HEK293 (cell line): ENCODE results near the gene UCP3.

Experiments
- CTCF ChIA-PET: fragments of 350-600 bp; formaldehyde crosslinking; extraction: SDS; loops from one replicate; lab custom pipeline; 2021; ENCODE audit warnings: antibody characterized with exemption; lab: Yijun Ruan, JAX
- POLR2A ChIA-PET: fragments of 300-600 bp; formaldehyde crosslinking; extraction: SDS; loops from one replicate; lab custom pipeline; 2020; ENCODE audit warnings: antibody characterized with exemption, inconsistent platforms; lab: Yijun Ruan, JAX
- H3K27ac ChIP-seq: fragments of 200-500 bp; sonication (Bioruptor generic); 2 replicates; pipeline ENCODE4 v1.5.1; 2014; ENCODE audit warnings: low read depth, low read length, control low read depth, inconsistent platforms; ENCODE audit errors: extremely low read depth
- H3K36me3 ChIP-seq, 2 experiments: fragments of 200-500 bp in 1 of 2; sonication (Bioruptor generic) in 1 of 2; 1 replicate in 1 of 2; 2 replicates in 1 of 2; pipeline ENCODE4 v1.5.1; 2014 to 2017; ENCODE audit warnings: inconsistent platforms in 2 of 2, low read length in 2 of 2; ENCODE audit not compliant: control insufficient read depth in 2 of 2, insufficient read depth in 1 of 2
- H3K4me1 ChIP-seq: fragments of 200-500 bp; sonication (Bioruptor generic); 2 replicates; pipeline ENCODE4 v1.5.1; 2014; ENCODE audit warnings: mild to moderate bottlenecking, low read length, inconsistent platforms; ENCODE audit not compliant: control insufficient read depth, insufficient read depth
- H3K4me3 ChIP-seq: 2 replicates; pipeline ENCODE4 v1.5.1; 2011; ENCODE audit warnings: low read depth, mild to moderate bottlenecking, control low read depth, low read length, moderate library complexity
- H3K9me3 ChIP-seq: fragments of 200-500 bp; sonication (Bioruptor generic); 2 replicates; pipeline ENCODE4 v1.5.1; 2014; ENCODE audit warnings: low read depth, low read length, inconsistent platforms; ENCODE audit not compliant: control insufficient read depth, insufficient read depth
- FEZF1 ChIP-seq: fragments of 450-650 bp; formaldehyde crosslinking; IDR thresholded peaks from 2 replicates; pipeline ENCODE4 v1.5.1; 2016; ENCODE audit warnings: missing biosample characterization, missing genetic modification characterization
- HOXA7 ChIP-seq: sonication (generic); formaldehyde crosslinking; IDR thresholded peaks from 2 replicates; pipeline ENCODE4 v1.8.1; 2022; ENCODE audit warnings: missing genetic modification reagents, borderline replicate concordance
- MEIS1 ChIP-seq: sonication (generic); formaldehyde crosslinking; IDR thresholded peaks from 2 replicates; pipeline ENCODE4 v1.8.1; 2022; ENCODE audit warnings: missing genetic modification reagents, mild to moderate bottlenecking, borderline replicate concordance
- OSR2 ChIP-seq: fragments of 450-650 bp; formaldehyde crosslinking; IDR thresholded peaks from 2 replicates; pipeline ENCODE4 v1.5.1; 2016; ENCODE audit warnings: missing biosample characterization, missing genetic modification characterization
- PRDM1 ChIP-seq: fragments of 450-650 bp; formaldehyde crosslinking; IDR thresholded peaks from 2 replicates; pipeline ENCODE4; 2016; ENCODE audit warnings: missing biosample characterization, missing genetic modification characterization
- ZFHX2 ChIP-seq: fragments of 450-650 bp; formaldehyde crosslinking; conservative IDR thresholded peaks from 2 replicates; pipeline ENCODE4 v1.5.1; 2016; ENCODE audit warnings: missing biosample characterization, missing genetic modification characterization
- ZFP37 ChIP-seq: fragments of 450-650 bp; formaldehyde crosslinking; IDR thresholded peaks from 2 replicates; pipeline ENCODE4 v1.5.1; 2016; ENCODE audit warnings: missing biosample characterization, missing genetic modification characterization
- ZFP69B ChIP-seq: fragments of 450-650 bp; formaldehyde crosslinking; IDR thresholded peaks from 2 replicates; pipeline ENCODE4 v1.5.1; 2016; ENCODE audit warnings: missing biosample characterization, missing genetic modification characterization
- ZNF10 ChIP-seq: fragments of 450-650 bp; formaldehyde crosslinking; IDR thresholded peaks from 2 replicates; pipeline ENCODE4 v1.5.1; 2017; ENCODE audit warnings: missing biosample characterization, missing genetic modification characterization
- ZNF157 ChIP-seq: fragments of 450-650 bp; formaldehyde crosslinking; IDR thresholded peaks from 2 replicates; pipeline ENCODE4 v1.5.1; 2016; ENCODE audit warnings: missing biosample characterization, missing genetic modification characterization
- ZNF175 ChIP-seq: fragments of 450-650 bp; formaldehyde crosslinking; IDR thresholded peaks from 2 replicates; pipeline ENCODE4 v1.5.1; 2016; ENCODE audit warnings: missing biosample characterization, missing genetic modification characterization
- ZNF19 ChIP-seq: fragments of 450-650 bp; formaldehyde crosslinking; IDR thresholded peaks from 2 replicates; pipeline ENCODE4; 2016; ENCODE audit warnings: missing biosample characterization, missing genetic modification characterization, low read depth
- ZNF2 ChIP-seq: fragments of 450-650 bp; formaldehyde crosslinking; IDR thresholded peaks from 2 replicates; pipeline ENCODE4 v1.5.1; 2016; ENCODE audit warnings: missing biosample characterization, missing genetic modification characterization
- ZNF239 ChIP-seq: fragments of 450-650 bp; formaldehyde crosslinking; IDR thresholded peaks from 2 replicates; pipeline ENCODE4 v1.5.1; 2016; ENCODE audit warnings: missing biosample characterization, missing genetic modification characterization
- ZNF311 ChIP-seq: fragments of 450-650 bp; formaldehyde crosslinking; IDR thresholded peaks from 2 replicates; pipeline ENCODE4 v1.5.1; 2017; ENCODE audit warnings: missing biosample characterization, missing genetic modification characterization, borderline replicate concordance
- ZNF510 ChIP-seq: fragments of 450-650 bp; formaldehyde crosslinking; IDR thresholded peaks from 2 replicates; pipeline ENCODE4 v1.5.1; 2018; ENCODE audit warnings: mild to moderate bottlenecking, missing genetic modification characterization, missing biosample characterization; ENCODE audit not compliant: insufficient replicate concordance
- ZNF549 ChIP-seq: fragments of 450-650 bp; IDR thresholded peaks from 2 replicates; pipeline ENCODE4 v1.5.1; 2018; ENCODE audit warnings: missing biosample characterization, missing genetic modification characterization, mild to moderate bottlenecking, inconsistent platforms, moderate library complexity
- ZNF600 ChIP-seq: fragments of 450-650 bp; formaldehyde crosslinking; IDR thresholded peaks from 2 replicates; pipeline ENCODE4 v1.5.1; 2016; ENCODE audit warnings: missing biosample characterization, missing genetic modification characterization
- ZNF610 ChIP-seq: fragments of 450-650 bp; formaldehyde crosslinking; IDR thresholded peaks from 2 replicates; pipeline ENCODE4 v1.5.1; 2016; ENCODE audit warnings: missing biosample characterization, missing genetic modification characterization, borderline replicate concordance
- ZNF621 ChIP-seq: fragments of 450-650 bp; formaldehyde crosslinking; IDR thresholded peaks from 2 replicates; pipeline ENCODE4 v1.5.1; 2017; ENCODE audit warnings: missing biosample characterization, missing genetic modification characterization
- ZNF645 ChIP-seq: fragments of 450-650 bp; formaldehyde crosslinking; IDR thresholded peaks from 2 replicates; pipeline ENCODE4; 2016; ENCODE audit warnings: missing biosample characterization, missing genetic modification characterization
- ZNF677 ChIP-seq: fragments of 450-650 bp; IDR thresholded peaks from 2 replicates; pipeline ENCODE4 v1.5.0; 2018; ENCODE audit warnings: missing biosample characterization, mild to moderate bottlenecking, missing genetic modification characterization, moderate library complexity
- ZNF791 ChIP-seq: fragments of 450-650 bp; formaldehyde crosslinking; IDR thresholded peaks from 2 replicates; pipeline ENCODE4 v1.5.1; 2016; ENCODE audit warnings: missing biosample characterization, missing genetic modification characterization
- ZNF843 ChIP-seq: fragments of 450-650 bp; formaldehyde crosslinking; IDR thresholded peaks from 2 replicates; pipeline ENCODE4 v1.5.1; 2016; ENCODE audit warnings: missing biosample characterization, missing genetic modification characterization
- TF ChIP-seq, protein P1 (sequence below): fragments of 450-650 bp; formaldehyde crosslinking; IDR thresholded peaks from 2 replicates; pipeline ENCODE4 v1.5.1; 2016; ENCODE audit warnings: missing biosample characterization, missing genetic modification characterization, low read depth
- TF ChIP-seq, protein P2 (sequence below): fragments of 450-650 bp; formaldehyde crosslinking; IDR thresholded peaks from 2 replicates; pipeline ENCODE4 v1.5.1; 2016; ENCODE audit warnings: missing biosample characterization, missing genetic modification characterization

UCP3 gene

GRCh38 chr11:74006743-74007304, 2.1 kb downstream of the UCP3 start:
- ChIA-PET POLR2A (no interaction called here), CTCF (interaction anchor here (0.7 kb wide), 1 partner anchor 21 kb away, joined by 3 read pairs; no protein-coding TSS in a partner anchor)
- Histone ChIP-seq H3K4me3 (no peak overlapping the region), H3K9me3 (no peaks in the 10 kb centered on the region), H3K4me1 (no peaks in the 10 kb centered on the region), H3K27ac (no peak overlapping the region), H3K36me3 (peaks cover 0 to 13% of the 10 kb centered on the region in 2 experiments; a peak in 1 of 3 replicates)
- TF ChIP-seq ZNF791 (no peak), PRDM1 (tag by site-specific recombination) (no peak), ZNF645 (tag by site-specific recombination) (no peak), ZNF610 (tag by site-specific recombination) (no peak), ZFP37 (tag by site-specific recombination) (no peak), ZNF157 (tag by site-specific recombination) (no peak), ZNF549 (tag by site-specific recombination) (no peak), ZNF843 (no peak), ZNF621 (tag by site-specific recombination) (no peak), ZFP69B (tag by site-specific recombination) (no peak), ZNF677 (tag by site-specific recombination) (no peak), ZNF510 (tag by site-specific recombination) (no peak), ZNF600 (tag by site-specific recombination) (no peak), ZNF19 (tag by site-specific recombination) (no peak), FEZF1 (tag by site-specific recombination) (no peak), MEIS1 (CRISPR knock-in tag) (no peak), ZNF10 (tag by site-specific recombination) (no peak), ZFHX2 (tag by site-specific recombination) (no peak)
- TF ChIP-seq, protein P1, sequence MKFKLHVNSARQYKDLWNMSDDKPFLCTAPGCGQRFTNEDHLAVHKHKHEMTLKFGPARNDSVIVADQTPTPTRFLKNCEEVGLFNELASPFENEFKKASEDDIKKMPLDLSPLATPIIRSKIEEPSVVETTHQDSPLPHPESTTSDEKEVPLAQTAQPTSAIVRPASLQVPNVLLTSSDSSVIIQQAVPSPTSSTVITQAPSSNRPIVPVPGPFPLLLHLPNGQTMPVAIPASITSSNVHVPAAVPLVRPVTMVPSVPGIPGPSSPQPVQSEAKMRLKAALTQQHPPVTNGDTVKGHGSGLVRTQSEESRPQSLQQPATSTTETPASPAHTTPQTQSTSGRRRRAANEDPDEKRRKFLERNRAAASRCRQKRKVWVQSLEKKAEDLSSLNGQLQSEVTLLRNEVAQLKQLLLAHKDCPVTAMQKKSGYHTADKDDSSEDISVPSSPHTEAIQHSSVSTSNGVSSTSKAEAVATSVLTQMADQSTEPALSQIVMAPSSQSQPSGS (tag by site-specific recombination): no peak
- TF ChIP-seq, protein P2, sequence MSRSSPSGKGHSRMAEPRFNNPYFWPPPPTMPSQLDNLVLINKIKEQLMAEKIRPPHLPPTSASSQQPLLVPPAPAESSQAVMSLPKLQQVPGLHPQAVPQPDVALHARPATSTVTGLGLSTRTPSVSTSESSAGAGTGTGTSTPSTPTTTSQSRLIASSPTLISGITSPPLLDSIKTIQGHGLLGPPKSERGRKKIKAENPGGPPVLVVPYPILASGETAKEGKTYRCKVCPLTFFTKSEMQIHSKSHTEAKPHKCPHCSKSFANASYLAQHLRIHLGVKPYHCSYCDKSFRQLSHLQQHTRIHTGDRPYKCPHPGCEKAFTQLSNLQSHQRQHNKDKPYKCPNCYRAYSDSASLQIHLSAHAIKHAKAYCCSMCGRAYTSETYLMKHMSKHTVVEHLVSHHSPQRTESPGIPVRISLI (tag by site-specific recombination): no peak

- H3K27ac ChIP-seq: no peak overlapping the region
- H3K36me3 ChIP-seq: peaks cover 0 to 13% of the 10 kb centered on the region in 2 experiments; a peak in 1 of 3 replicates
- no peaks in the 10 kb centered on the region for H3K4me1 ChIP-seq
- POLR2A ChIA-PET: no interaction called here
- TF ChIP-seq ZNF311 (tag by site-specific recombination) (no peak), ZNF175 (no peak), OSR2 (tag by site-specific recombination) (no peak), ZNF791 (no peak), HOXA7 (no peak), ZNF2 (tag by site-specific recombination) (no peak), ZNF239 (tag by site-specific recombination) (no peak)
- H3K9me3 ChIP-seq: no peaks in the 10 kb centered on the region
- no peak overlapping the region for H3K4me3 ChIP-seq
- CTCF ChIA-PET: no interaction called here
These were observed 3.0 kb downstream of the UCP3 start for GRCh38 chr11:74005721-74006517.
